Brain microvascular endothelial cell (primary cell): Measurements from ENCODE around the gene REEP1.

ENCODE experiments used
- DNase-seq: peaks from one replicate; pipeline ENCODE4 v3.0.0-alpha.2; 2020
- H3K27ac ChIP-seq: fragments of 250-450 bp; sonication (Bioruptor Pico); 2 replicates; pipeline ENCODE4 v1.5.1; 2020; ENCODE audit warnings: mild to moderate bottlenecking, moderate library complexity
- H3K27me3 ChIP-seq: fragments of 250-450 bp; sonication (Bioruptor Pico); replicated peaks from 2 replicates; pipeline ENCODE4 v1.5.1; 2020; ENCODE audit warnings: mild to moderate bottlenecking
- H3K36me3 ChIP-seq: fragments of 250-450 bp; sonication (Bioruptor Pico); replicated peaks from 2 replicates; pipeline ENCODE4 v1.5.1; 2020; ENCODE audit warnings: mild to moderate bottlenecking
- H3K4me3 ChIP-seq: 2 replicates; pipeline ENCODE4 v1.5.1; 2011; ENCODE audit warnings: low read depth, mild to moderate bottlenecking, control low read depth, low read length, moderate library complexity
- in situ Hi-C: cut with HindIII; loops from 2 replicates; pipeline ENCODE4 v1.10.0; 2017; ENCODE audit warnings: low sequenced_read_pairs, low pct_ligation_motif_present
- TF ChIP-seq, protein P1 (sequence below): IDR thresholded peaks from 2 replicates; pipeline ENCODE4 v1.5.1; 2011; ENCODE audit warnings: low read depth, mild to moderate bottlenecking, moderate library complexity, low read length, control low read depth, inconsistent platforms; ENCODE audit errors: missing control alignments

The REEP1 gene

DNA sequence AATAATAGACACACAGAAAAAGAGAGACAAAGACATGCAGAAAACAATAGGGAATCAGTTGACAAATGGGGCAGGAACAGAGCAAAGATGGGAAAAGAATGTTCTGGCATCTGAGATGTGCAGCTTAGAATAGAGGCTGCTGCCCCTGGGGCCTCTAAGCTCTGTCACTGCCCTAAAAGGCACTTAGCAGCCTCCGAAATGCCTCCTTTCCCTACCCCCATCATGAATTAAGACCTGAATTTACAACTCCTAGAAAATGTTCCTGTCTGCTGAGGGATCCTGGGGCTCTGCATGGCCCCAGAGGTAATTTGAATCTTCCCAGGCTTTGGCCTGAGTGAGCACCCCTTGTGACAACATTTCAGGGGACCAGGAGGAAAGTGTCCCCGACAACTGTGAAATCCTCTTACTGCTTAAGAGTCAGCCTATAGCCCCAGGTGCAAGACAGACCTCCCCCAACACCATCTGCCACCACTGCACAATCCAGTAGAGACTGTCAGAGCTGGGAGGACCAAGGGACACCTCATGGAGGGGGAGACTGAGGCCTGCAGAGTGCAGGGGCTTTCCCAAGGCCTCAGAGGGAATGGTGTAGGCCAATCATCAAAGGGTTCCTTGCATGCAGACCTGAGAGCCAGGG is 113.4 kb downstream of the REEP1 start:
- in situ Hi-C loops = no loop called here
- no peak overlapping the region for H3K4me3 ChIP-seq
- TF ChIP-seq, protein P1, sequence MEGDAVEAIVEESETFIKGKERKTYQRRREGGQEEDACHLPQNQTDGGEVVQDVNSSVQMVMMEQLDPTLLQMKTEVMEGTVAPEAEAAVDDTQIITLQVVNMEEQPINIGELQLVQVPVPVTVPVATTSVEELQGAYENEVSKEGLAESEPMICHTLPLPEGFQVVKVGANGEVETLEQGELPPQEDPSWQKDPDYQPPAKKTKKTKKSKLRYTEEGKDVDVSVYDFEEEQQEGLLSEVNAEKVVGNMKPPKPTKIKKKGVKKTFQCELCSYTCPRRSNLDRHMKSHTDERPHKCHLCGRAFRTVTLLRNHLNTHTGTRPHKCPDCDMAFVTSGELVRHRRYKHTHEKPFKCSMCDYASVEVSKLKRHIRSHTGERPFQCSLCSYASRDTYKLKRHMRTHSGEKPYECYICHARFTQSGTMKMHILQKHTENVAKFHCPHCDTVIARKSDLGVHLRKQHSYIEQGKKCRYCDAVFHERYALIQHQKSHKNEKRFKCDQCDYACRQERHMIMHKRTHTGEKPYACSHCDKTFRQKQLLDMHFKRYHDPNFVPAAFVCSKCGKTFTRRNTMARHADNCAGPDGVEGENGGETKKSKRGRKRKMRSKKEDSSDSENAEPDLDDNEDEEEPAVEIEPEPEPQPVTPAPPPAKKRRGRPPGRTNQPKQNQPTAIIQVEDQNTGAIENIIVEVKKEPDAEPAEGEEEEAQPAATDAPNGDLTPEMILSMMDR = no peak
- no peaks in the 10 kb centered on the region for H3K27me3 ChIP-seq
- H3K36me3 ChIP-seq = no peaks in the 10 kb centered on the region
- no peak overlapping the region for H3K27ac ChIP-seq
- no peak for DNase-seq

GRCh38 chr2:86223140-86223926 is 114.1 kb downstream of the REEP1 start:
- Histone ChIP-seq H3K27ac (no peak overlapping the region), H3K4me3 (no peak overlapping the region), H3K27me3 (no peaks in the 10 kb centered on the region), H3K36me3 (no peaks in the 10 kb centered on the region)
- in situ Hi-C loops = no loop called here
- TF ChIP-seq, protein P1 = no peak
- DNase-seq = peak; percentile 12

DNA sequence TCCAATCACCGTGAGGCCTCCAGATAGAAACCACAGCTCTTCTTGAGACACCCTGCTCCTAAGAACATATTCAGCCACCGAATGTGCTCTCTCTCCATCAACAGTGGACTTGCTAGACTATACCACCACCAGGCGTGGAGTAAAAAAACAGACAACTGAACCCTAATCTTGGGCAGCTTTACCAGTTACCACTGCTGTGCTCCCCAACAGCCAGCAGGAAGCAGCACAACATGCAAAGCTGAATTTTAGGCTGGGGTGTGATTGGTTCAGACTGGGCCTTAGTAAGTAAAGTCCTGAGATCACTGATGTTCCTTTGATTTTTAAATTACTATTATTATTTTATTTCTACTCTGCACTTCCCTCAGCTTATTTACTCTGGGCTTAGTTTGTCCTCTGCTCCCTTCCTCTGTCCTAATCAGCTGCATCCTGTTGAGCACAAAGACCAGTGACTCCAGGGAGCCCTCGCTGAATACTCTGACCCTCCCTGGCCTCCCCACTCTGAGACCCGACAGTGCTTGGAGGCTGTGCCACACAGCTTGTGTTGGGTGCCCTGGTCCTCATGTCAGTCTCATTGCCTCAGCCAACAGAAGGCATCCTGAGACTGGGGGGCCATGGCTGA is 116.3 kb downstream of the REEP1 start:
- peak; percentile 41 for DNase-seq
- H3K4me3 ChIP-seq = no peak overlapping the region
- no peaks in the 10 kb centered on the region for H3K27me3 ChIP-seq
- no peaks in the 10 kb centered on the region for H3K36me3 ChIP-seq
- in situ Hi-C loops = no loop called here
- no peak overlapping the region for H3K27ac ChIP-seq
- TF ChIP-seq, protein P1 = peak; percentile 97

GRCh38 chr2:86219896-86220295 is 117.5 kb downstream of the REEP1 start:
- TF ChIP-seq, protein P1 = no peak
- H3K27me3 ChIP-seq = no peaks in the 10 kb centered on the region
- H3K27ac ChIP-seq = no peak overlapping the region
- no peak for DNase-seq
- in situ Hi-C loops = no loop called here
- no peak overlapping the region for H3K4me3 ChIP-seq
- H3K36me3 ChIP-seq = no peaks in the 10 kb centered on the region

DNA sequence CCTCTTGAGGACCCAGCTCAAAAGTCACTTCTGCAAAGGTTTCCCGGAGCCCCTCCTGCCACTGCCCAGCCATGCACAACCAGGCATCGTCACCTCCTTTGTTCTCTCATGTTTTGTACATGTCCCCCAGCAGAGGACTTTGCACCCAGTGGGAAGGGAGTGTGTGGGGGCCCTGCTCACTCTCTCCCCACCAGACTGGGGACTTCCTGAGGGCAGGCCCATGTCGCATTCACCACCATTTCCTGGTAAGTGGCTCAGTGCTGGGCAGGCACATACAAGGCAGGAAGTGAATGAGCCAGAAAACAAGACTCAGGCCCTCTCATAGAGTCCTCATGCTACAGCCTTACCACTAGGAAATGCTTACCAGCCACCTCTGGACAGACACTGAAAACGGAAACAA is 119.3 kb downstream of the REEP1 start:
- Histone ChIP-seq H3K27ac (no peak overlapping the region), H3K4me3 (no peak overlapping the region), H3K27me3 (no peaks in the 10 kb centered on the region), H3K36me3 (no peaks in the 10 kb centered on the region)
- in situ Hi-C loops = no loop called here
- no peak for DNase-seq
- TF ChIP-seq, protein P1 = no peak
